CD4-positive, CD25-positive, alpha-beta regulatory T cell (primary cell): Measurements from ENCODE around the gene S100PBP. TPM values are rescaled to one million over a fixed set of nuclear protein-coding genes. Genes with fewer than 3 reads are reported as not detected.

Experiments
- ATAC-seq, 2 donors: fragments of 150-1000 bp; cut with Tn5 transposase; one replicate each; pipeline ENCODE4 v1.10.0; 2021; ENCODE audit warnings: low read depth in 2 of 2, moderate number of reproducible peaks in 2 of 2, moderate library complexity in 1 of 2
- DNase-seq, 3 donors: peaks; one replicate each; pipeline versions ENCODE4 v3.0.0 to v3.0.0-alpha.2; 2012 to 2022; ENCODE audit warnings: mixed read lengths in 1 of 3
- H3K27ac ChIP-seq: one replicate; pipeline ENCODE4 v1.7.0; 2013; ENCODE audit warnings: mild to moderate bottlenecking, low read length; ENCODE audit not compliant: insufficient read depth, poor library complexity, severe bottlenecking
- H3K27me3 ChIP-seq: one replicate; pipeline ENCODE4 v1.7.0; 2013; ENCODE audit warnings: low read length; ENCODE audit not compliant: control insufficient read depth, insufficient read depth
- H3K36me3 ChIP-seq: one replicate; pipeline ENCODE4 v1.7.0; 2013; ENCODE audit warnings: mild to moderate bottlenecking, low read length, moderate library complexity; ENCODE audit not compliant: control insufficient read depth, insufficient read depth
- H3K4me1 ChIP-seq: 2 replicates; pipeline ENCODE4 v1.7.0; 2013; ENCODE audit warnings: mild to moderate bottlenecking, low read length; ENCODE audit not compliant: insufficient read depth, control insufficient read depth, poor library complexity, severe bottlenecking
- H3K4me3 ChIP-seq: one replicate; pipeline ENCODE4 v1.7.0; 2013; ENCODE audit warnings: low read depth, mild to moderate bottlenecking, low read length, moderate library complexity
- H3K9me3 ChIP-seq, 2 experiments: 1 replicate in 1 of 2; 2 replicates in 1 of 2; pipeline ENCODE4 v1.7.0; 2013; ENCODE audit warnings: low read length in 2 of 2, mild to moderate bottlenecking in 1 of 2, moderate library complexity in 1 of 2; ENCODE audit not compliant: control insufficient read depth in 2 of 2
- H3K27ac Mint-ChIP-seq, 3 donors: one replicate each; pipeline ENCODE4 v1.8.0; 2020 to 2022; ENCODE audit warnings: mild to moderate bottlenecking in 3 of 3, mixed read lengths in 3 of 3, moderate library complexity in 2 of 3
- H3K27me3 Mint-ChIP-seq: one replicate; pipeline ENCODE4 v1.8.0; 2022; ENCODE audit warnings: mild to moderate bottlenecking, mixed read lengths
- H3K36me3 Mint-ChIP-seq: one replicate; pipeline ENCODE4 v1.8.0; 2020; ENCODE audit warnings: mixed read lengths
- H3K4me1 Mint-ChIP-seq, 4 donors: one replicate each; pipeline ENCODE4 v1.8.0; 2020 to 2022; ENCODE audit warnings: mixed read lengths in 4 of 4, mild to moderate bottlenecking in 1 of 4
- H3K4me3 Mint-ChIP-seq, 4 donors: one replicate each; pipeline ENCODE4 v1.8.0; 2020 to 2022; ENCODE audit warnings: mild to moderate bottlenecking in 4 of 4, mixed read lengths in 4 of 4, moderate library complexity in 3 of 4
- H3K9me3 Mint-ChIP-seq, 7 donors: one replicate each; pipeline ENCODE4 v1.8.0; 2020 to 2022; ENCODE audit warnings: mixed read lengths in 7 of 7, mild to moderate bottlenecking in 3 of 7, moderate library complexity in 2 of 7
- polyA plus RNA-seq, 4 donors: library from polyadenylated mRNA; unstranded; fragments of 300-500 nt; fragmentation: Illumina TruSeq; gene quantifications; one replicate each; pipeline ENCODE4 v1.2.3, GENCODE V29; 2021
- total RNA-seq: library from RNA; stranded (reverse); gene quantifications from one replicate; pipeline ENCODE4 v1.2.3, GENCODE V29; 2022

S100PBP gene
- total and polyA plus RNA-seq, 5 donors from 2014 or later, result 11.5 to 55.1 (median 12.3) TPM

- no peak for DNase-seq
Measured at GRCh38 chr1:32893198-32894018, 76.0 kb downstream of the S100PBP start.

GRCh38 chr1:32894019-32894600, 76.7 kb downstream of the S100PBP start:
- Histone ChIP-seq H3K4me3 (no peak overlapping the region), H3K9me3 (no peaks in the 10 kb centered on the region), H3K36me3 (no peaks in the 10 kb centered on the region), H3K27me3 (peaks cover 15% of the 10 kb centered on the region), H3K27ac (no peak overlapping the region), H3K4me1 (peaks cover 12% of the 10 kb centered on the region)
- Mint-ChIP-seq H3K4me1 (peaks cover 0 to 18% (median 7%) of the 10 kb centered on the region in 4 donors), H3K36me3 (no peaks in the 10 kb centered on the region), H3K4me3 (peak overlapping the region in 2 of 4 donors; percentile 16 to 81), H3K27me3 (peaks cover 77% of the 10 kb centered on the region), H3K27ac (no peak overlapping the region), H3K9me3 (peaks cover 0 to 4% (median 0%) of the 10 kb centered on the region in 7 donors)
- no peak for DNase-seq
- ATAC-seq, result no peak

More at GRCh38 chr1:32893198-32894018, 76.0 kb downstream of the S100PBP start:
- Mint-ChIP-seq H3K27ac (no peak overlapping the region), H3K27me3 (peaks cover 72% of the 10 kb centered on the region), H3K36me3 (no peaks in the 10 kb centered on the region), H3K4me1 (peaks cover 0 to 18% (median 7%) of the 10 kb centered on the region in 4 donors), H3K4me3 (peak overlapping the region in 3 of 4 donors; percentile 11 to 81 (median 63)), H3K9me3 (peaks cover 0 to 4% (median 0%) of the 10 kb centered on the region in 7 donors)
- H3K27ac ChIP-seq, result no peak overlapping the region
- H3K4me1 ChIP-seq, result peaks cover 12% of the 10 kb centered on the region
- H3K36me3 ChIP-seq, result no peaks in the 10 kb centered on the region
- peaks cover 11% of the 10 kb centered on the region for H3K27me3 ChIP-seq
- no peak overlapping the region for H3K4me3 ChIP-seq
- ATAC-seq, result no peak
- no peaks in the 10 kb centered on the region for H3K9me3 ChIP-seq

- no peak overlapping the region for H3K27ac ChIP-seq
- Mint-ChIP-seq H3K27me3 (peaks cover 77% of the 10 kb centered on the region), H3K36me3 (no peaks in the 10 kb centered on the region), H3K4me3 (peak overlapping the region in 1 of 4 donors; percentile 19), H3K9me3 (peaks cover 0 to 4% (median 0%) of the 10 kb centered on the region in 7 donors), H3K27ac (no peak overlapping the region), H3K4me1 (peaks cover 0 to 18% (median 7%) of the 10 kb centered on the region in 4 donors)
- H3K4me1 ChIP-seq, result peaks cover 12% of the 10 kb centered on the region
- peaks cover 15% of the 10 kb centered on the region for H3K27me3 ChIP-seq
- ATAC-seq (no peak), DNase-seq (no peak)
- H3K4me3 ChIP-seq, result no peak overlapping the region
- H3K9me3 ChIP-seq, result no peaks in the 10 kb centered on the region
- no peaks in the 10 kb centered on the region for H3K36me3 ChIP-seq
Measured at GRCh38 chr1:32894681-32895080, 77.2 kb downstream of the S100PBP start.

- Histone ChIP-seq H3K27me3 (peaks cover 17% of the 10 kb centered on the region), H3K9me3 (no peaks in the 10 kb centered on the region), H3K27ac (no peak overlapping the region), H3K36me3 (no peaks in the 10 kb centered on the region), H3K4me1 (peaks cover 13% of the 10 kb centered on the region), H3K4me3 (no peak overlapping the region)
- ATAC-seq (no peak), DNase-seq (no peak)
- H3K27ac Mint-ChIP-seq, result no peak overlapping the region
- peaks cover 78% of the 10 kb centered on the region for H3K27me3 Mint-ChIP-seq
- H3K9me3 Mint-ChIP-seq, result peaks cover 0 to 4% (median 0%) of the 10 kb centered on the region in 7 donors
- H3K36me3 Mint-ChIP-seq, result no peaks in the 10 kb centered on the region
- H3K4me3 Mint-ChIP-seq, result peak overlapping the region in 1 of 4 donors; percentile 53
- H3K4me1 Mint-ChIP-seq, result peaks cover 0 to 21% (median 9%) of the 10 kb centered on the region in 4 donors
Measured at GRCh38 chr1:32895325-32896215, 78.1 kb downstream of the S100PBP start.

GRCh38 chr1:32896451-32896850, 79.0 kb downstream of the S100PBP start:
- Mint-ChIP-seq H3K4me1 (peaks cover 0 to 21% (median 10%) of the 10 kb centered on the region in 4 donors), H3K4me3 (peak overlapping the region in 1 of 4 donors; percentile 24), H3K27me3 (peaks cover 75% of the 10 kb centered on the region), H3K27ac (no peak overlapping the region), H3K9me3 (peaks cover 0 to 4% (median 0%) of the 10 kb centered on the region in 7 donors), H3K36me3 (no peaks in the 10 kb centered on the region)
- Histone ChIP-seq H3K4me1 (peaks cover 19% of the 10 kb centered on the region), H3K27me3 (peaks cover 13% of the 10 kb centered on the region), H3K9me3 (no peaks in the 10 kb centered on the region), H3K27ac (no peak overlapping the region), H3K4me3 (no peak overlapping the region), H3K36me3 (no peaks in the 10 kb centered on the region)
- no peak for ATAC-seq
- no peak for DNase-seq

- no peak overlapping the region for H3K27ac ChIP-seq
- no peak for DNase-seq
- H3K9me3 ChIP-seq, result no peaks in the 10 kb centered on the region
- Mint-ChIP-seq H3K27ac (no peak overlapping the region), H3K4me1 (peaks cover 0 to 19% (median 8%) of the 10 kb centered on the region in 4 donors), H3K36me3 (no peaks in the 10 kb centered on the region), H3K9me3 (peaks cover 0 to 4% (median 0%) of the 10 kb centered on the region in 7 donors), H3K4me3 (no peak overlapping the region), H3K27me3 (peaks cover 75% of the 10 kb centered on the region)
- ATAC-seq, result no peak
- H3K4me3 ChIP-seq, result no peak overlapping the region
- H3K27me3 ChIP-seq, result peaks cover 14% of the 10 kb centered on the region
- peaks cover 23% of the 10 kb centered on the region for H3K4me1 ChIP-seq
- H3K36me3 ChIP-seq, result no peaks in the 10 kb centered on the region
Measured at GRCh38 chr1:32897082-32898049, 79.9 kb downstream of the S100PBP start.
